ENCODE data around the gene HADHA. TPM values are rescaled to one million over a fixed set of nuclear protein-coding genes. Genes with fewer than 3 reads are reported as not detected.

HADHA gene
- total RNA-seq, 1 experiment from 2014 or later = 112 TPM

GRCh38 chr2:26161926-26162325, 82.5 kb downstream of the HADHA start:
- Histone ChIP-seq H2AK5ac (ENCODE audit: insufficient read length, low read length) (no peak overlapping the region), H4K5ac (ENCODE audit: insufficient read length, low read depth, low read length) (no peak overlapping the region), H2BK5ac (ENCODE audit: insufficient read length, low read length) (no peak overlapping the region), H3K4me1 (ENCODE audit: insufficient read depth, low read length) (no peaks in the 10 kb centered on the region), H3K56ac (ENCODE audit: insufficient read length, low read depth, low read length) (no peak overlapping the region), H3K27ac (ENCODE audit: insufficient read length, low read depth, low read length) (no peak overlapping the region), H2BK15ac (ENCODE audit: low read depth, low read length) (no peak overlapping the region), H3K9ac (ENCODE audit: extremely low read depth, insufficient read length, low read length) (no peak overlapping the region), H3K4me2 (ENCODE audit: insufficient read depth, insufficient read length, low read length) (no peak overlapping the region), H2BK120ac (ENCODE audit: low read depth, low read length, poor library complexity, severe bottlenecking) (no peak overlapping the region), H4K91ac (ENCODE audit: insufficient read length, low read depth, low read length) (no peak overlapping the region), H3K9me3 (ENCODE audit: control insufficient read depth, low read depth, low read length) (no peaks in the 10 kb centered on the region), H4K20me1 (ENCODE audit: control insufficient read depth, insufficient read depth, insufficient read length) (no peaks in the 10 kb centered on the region), H2BK20ac (ENCODE audit: low read depth, low read length, poor library complexity, severe bottlenecking) (no peak overlapping the region), H3K23ac (ENCODE audit: insufficient read length, low read depth, low read length) (no peak overlapping the region), H3K4ac (ENCODE audit: low read depth, low read length) (no peak overlapping the region), H3K79me1 (ENCODE audit: insufficient read depth, low read depth, low read length, poor library complexity, severe bottlenecking) (no peaks in the 10 kb centered on the region), H2AFZ (ENCODE audit: low read length) (no peak overlapping the region), H2BK12ac (ENCODE audit: insufficient read length, low read depth, low read length) (no peak overlapping the region), H3K18ac (ENCODE audit: insufficient read length, low read depth, low read length) (no peak overlapping the region), H4K8ac (replicated peaks; ENCODE audit: insufficient read length, low read depth, low read length) (no peak overlapping the region), H3K79me2 (ENCODE audit: insufficient read depth, low read length) (no peaks in the 10 kb centered on the region), H3T11ph (ENCODE audit: low read length) (no peak overlapping the region), H3K14ac (ENCODE audit: insufficient read depth, low read length) (no peak overlapping the region), H3K27me3 (ENCODE audit: insufficient read depth, low read length) (no peaks in the 10 kb centered on the region), H3K23me2 (ENCODE audit: insufficient read length, low read depth, low read length, poor library complexity, severe bottlenecking) (no peaks in the 10 kb centered on the region)
- H3K36me3 Mint-ChIP-seq (ENCODE audit: insufficient read depth in 1 of 3, low read depth in 3 of 3) = no peaks in the 10 kb centered on the region; a peak in 1 of 7 replicates
- no peak for DNase-seq
- no peaks in the 10 kb centered on the region for H3K4me1 Mint-ChIP-seq
- H3K4me3 Mint-ChIP-seq = no peak overlapping the region
- TF ChIP-seq CTCF (conservative IDR thresholded peaks at IDR 0.05) = no peak
- WGBS (ENCODE audit: extremely low coverage, insufficient read length, low lambda C conversion rate) = no CpG with 5 or more reads among the region's 7 CpGs
- H3K27me3 Mint-ChIP-seq (ENCODE audit: low read depth) = peaks cover 2% of the 10 kb centered on the region
- peaks cover 0 to 2% of the 10 kb centered on the region in 2 experiments; a peak in 1 of 5 replicates for H3K9me3 Mint-ChIP-seq
- no peak overlapping the region for H3K27ac Mint-ChIP-seq

All from H9 (cell line).